ENCODE results near the gene CSNK2A1.

CSNK2A1 gene

DNA sequence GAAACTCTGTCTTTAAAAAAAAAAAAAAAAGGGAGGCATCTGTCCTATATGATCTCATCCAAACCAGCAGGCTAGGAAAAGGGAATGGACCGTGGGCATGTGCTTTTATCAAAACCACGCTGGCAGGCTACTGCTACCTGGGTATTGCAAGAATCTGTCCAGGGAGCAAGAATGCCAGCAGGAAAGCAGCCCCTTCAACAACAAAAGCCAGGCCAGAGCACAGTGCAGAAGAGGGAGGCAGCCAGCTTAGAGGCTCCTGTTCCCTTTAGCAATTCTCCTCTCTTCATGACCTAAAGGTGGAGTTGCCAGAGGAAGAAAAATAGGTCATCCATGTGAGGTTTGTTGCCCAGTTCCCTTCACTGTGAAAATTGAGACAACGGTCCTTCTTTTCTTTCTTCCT, 99.5 kb downstream of the CSNK2A1 start:
- TF ChIP-seq FOXP2 (optimal IDR thresholded peaks at IDR 0.05; ENCODE audit: borderline replicate concordance, extremely low read depth, extremely low read length, insufficient read depth) (no peak), SIN3A (IDR thresholded peaks at IDR 0.05; ENCODE audit: borderline replicate concordance, insufficient read depth, low read length) (no peak), POLR2AphosphoS5 (IDR thresholded peaks at IDR 0.05; ENCODE audit: low read depth, low read length) (no peak), TAF1 (IDR thresholded peaks at IDR 0.05; ENCODE audit: borderline replicate concordance, insufficient read depth, low read length) (no peak)
- TF ChIP-seq, protein P1, sequence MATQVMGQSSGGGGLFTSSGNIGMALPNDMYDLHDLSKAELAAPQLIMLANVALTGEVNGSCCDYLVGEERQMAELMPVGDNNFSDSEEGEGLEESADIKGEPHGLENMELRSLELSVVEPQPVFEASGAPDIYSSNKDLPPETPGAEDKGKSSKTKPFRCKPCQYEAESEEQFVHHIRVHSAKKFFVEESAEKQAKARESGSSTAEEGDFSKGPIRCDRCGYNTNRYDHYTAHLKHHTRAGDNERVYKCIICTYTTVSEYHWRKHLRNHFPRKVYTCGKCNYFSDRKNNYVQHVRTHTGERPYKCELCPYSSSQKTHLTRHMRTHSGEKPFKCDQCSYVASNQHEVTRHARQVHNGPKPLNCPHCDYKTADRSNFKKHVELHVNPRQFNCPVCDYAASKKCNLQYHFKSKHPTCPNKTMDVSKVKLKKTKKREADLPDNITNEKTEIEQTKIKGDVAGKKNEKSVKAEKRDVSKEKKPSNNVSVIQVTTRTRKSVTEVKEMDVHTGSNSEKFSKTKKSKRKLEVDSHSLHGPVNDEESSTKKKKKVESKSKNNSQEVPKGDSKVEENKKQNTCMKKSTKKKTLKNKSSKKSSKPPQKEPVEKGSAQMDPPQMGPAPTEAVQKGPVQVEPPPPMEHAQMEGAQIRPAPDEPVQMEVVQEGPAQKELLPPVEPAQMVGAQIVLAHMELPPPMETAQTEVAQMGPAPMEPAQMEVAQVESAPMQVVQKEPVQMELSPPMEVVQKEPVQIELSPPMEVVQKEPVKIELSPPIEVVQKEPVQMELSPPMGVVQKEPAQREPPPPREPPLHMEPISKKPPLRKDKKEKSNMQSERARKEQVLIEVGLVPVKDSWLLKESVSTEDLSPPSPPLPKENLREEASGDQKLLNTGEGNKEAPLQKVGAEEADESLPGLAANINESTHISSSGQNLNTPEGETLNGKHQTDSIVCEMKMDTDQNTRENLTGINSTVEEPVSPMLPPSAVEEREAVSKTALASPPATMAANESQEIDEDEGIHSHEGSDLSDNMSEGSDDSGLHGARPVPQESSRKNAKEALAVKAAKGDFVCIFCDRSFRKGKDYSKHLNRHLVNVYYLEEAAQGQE (IDR thresholded peaks at IDR 0.05; ENCODE audit: insufficient read depth in 1 of 2, low read depth in 2 of 2, low read length in 2 of 2) = no peak

DNA sequence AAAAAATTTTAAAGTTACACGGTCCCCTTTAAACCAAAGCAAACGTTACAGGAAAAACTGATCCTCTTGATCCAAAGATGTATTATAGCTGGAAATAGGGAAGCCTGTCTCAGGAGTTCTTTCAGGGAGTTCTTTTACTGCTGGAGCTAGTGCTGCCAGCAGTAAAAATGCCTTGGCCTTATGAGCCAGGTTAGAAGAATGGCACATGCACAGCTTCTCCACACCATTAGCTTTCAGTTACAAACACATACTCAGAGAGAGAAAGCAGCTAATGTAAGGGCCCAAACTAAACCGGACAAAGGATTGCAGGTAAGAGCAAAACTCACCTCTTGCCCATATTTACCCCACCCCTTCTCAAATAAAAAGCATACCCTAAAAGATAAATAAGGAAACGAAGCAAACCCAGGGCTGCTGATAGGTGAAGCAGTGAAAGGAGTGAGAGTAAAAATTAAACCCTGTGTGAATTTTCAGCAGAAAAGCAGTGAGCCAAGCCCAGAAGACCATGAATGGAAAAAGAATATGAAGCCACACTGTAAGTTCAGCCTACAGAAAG, 100.3 kb downstream of the CSNK2A1 start:
- TF ChIP-seq TAF1 (IDR thresholded peaks at IDR 0.05; ENCODE audit: borderline replicate concordance, insufficient read depth, low read length) (no peak), SIN3A (IDR thresholded peaks at IDR 0.05; ENCODE audit: borderline replicate concordance, insufficient read depth, low read length) (no peak), FOXP2 (optimal IDR thresholded peaks at IDR 0.05; ENCODE audit: borderline replicate concordance, extremely low read depth, extremely low read length, insufficient read depth) (no peak), POLR2AphosphoS5 (IDR thresholded peaks at IDR 0.05; ENCODE audit: low read depth, low read length) (no peak)
- TF ChIP-seq, protein P1 (IDR thresholded peaks at IDR 0.05; ENCODE audit: insufficient read depth in 1 of 2, low read depth in 2 of 2, low read length in 2 of 2) = no peak

DNA sequence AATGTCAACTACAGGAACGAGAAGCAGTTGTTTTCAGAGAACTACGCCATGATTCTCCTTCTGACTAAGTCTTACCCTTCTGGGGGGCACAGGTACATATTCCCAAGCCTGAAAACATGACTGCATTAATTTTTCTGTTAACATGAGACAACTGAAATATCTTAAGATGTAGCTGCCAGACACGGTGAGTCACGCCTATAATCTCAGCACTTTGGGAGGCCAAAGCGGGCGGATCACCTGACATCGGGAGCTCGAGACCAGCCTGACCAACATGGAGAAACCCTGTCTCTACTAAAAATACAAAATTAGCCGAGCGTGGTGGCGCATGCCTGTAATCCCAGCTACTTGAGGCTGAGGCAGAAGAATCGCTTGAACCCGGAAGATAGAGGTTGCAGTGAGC, 103.0 kb downstream of the CSNK2A1 start:
- no peak for TF ChIP-seq SIN3A (IDR thresholded peaks at IDR 0.05; ENCODE audit: borderline replicate concordance, insufficient read depth, low read length)
- no peak for TF ChIP-seq POLR2AphosphoS5 (IDR thresholded peaks at IDR 0.05; ENCODE audit: low read depth, low read length)
- TF ChIP-seq FOXP2 (optimal IDR thresholded peaks at IDR 0.05; ENCODE audit: borderline replicate concordance, extremely low read depth, extremely low read length, insufficient read depth) = no peak
- no peak for TF ChIP-seq TAF1 (IDR thresholded peaks at IDR 0.05; ENCODE audit: borderline replicate concordance, insufficient read depth, low read length)
- TF ChIP-seq, protein P1 (IDR thresholded peaks at IDR 0.05; ENCODE audit: insufficient read depth in 1 of 2, low read depth in 2 of 2, low read length in 2 of 2) = no peak

DNA sequence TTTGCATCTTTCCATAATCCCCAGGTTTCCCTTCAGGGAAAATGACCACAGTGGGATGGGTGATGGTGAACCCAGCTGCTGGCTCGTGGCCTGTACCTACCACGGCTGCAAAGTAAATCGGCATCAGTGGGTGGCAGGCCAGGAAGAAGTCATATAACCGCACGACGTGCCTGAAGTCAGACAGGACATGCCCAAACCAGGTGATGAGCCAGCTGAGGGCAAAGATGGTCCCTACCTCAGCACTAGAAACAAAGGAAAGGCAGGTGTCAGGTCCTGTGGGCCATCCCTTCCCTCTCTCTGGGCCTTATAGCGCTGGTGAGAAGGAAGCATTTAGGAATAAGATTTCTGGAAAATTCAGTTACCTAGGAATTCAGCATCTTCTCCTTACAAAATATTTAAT, 103.4 kb downstream of the CSNK2A1 start:
- TF ChIP-seq TAF1 (IDR thresholded peaks at IDR 0.05; ENCODE audit: borderline replicate concordance, insufficient read depth, low read length) (no peak), FOXP2 (optimal IDR thresholded peaks at IDR 0.05; ENCODE audit: borderline replicate concordance, extremely low read depth, extremely low read length, insufficient read depth) (no peak), POLR2AphosphoS5 (IDR thresholded peaks at IDR 0.05; ENCODE audit: low read depth, low read length) (no peak), SIN3A (IDR thresholded peaks at IDR 0.05; ENCODE audit: borderline replicate concordance, insufficient read depth, low read length) (no peak)
- TF ChIP-seq, protein P1 (IDR thresholded peaks at IDR 0.05; ENCODE audit: insufficient read depth in 1 of 2, low read depth in 2 of 2, low read length in 2 of 2) = no peak

Measured in PFSK-1 (cell line).